OCI-LY1 (cell line): Measurements from ENCODE around the gene FTSJ1.

Experiments used
- H2AFZ ChIP-seq: fragments of 200-600 bp; sonication (generic), shearing (Covaris generic); 2 replicates; pipeline ENCODE4 v1.6.0; 2014; ENCODE audit warnings: antibody characterized with exemption, mild to moderate bottlenecking, low read length
- H3F3A ChIP-seq: fragments of 200-600 bp; sonication (generic), shearing (Covaris generic); 2 replicates; pipeline ENCODE4 v1.6.0; 2014; ENCODE audit warnings: mild to moderate bottlenecking, antibody characterized with exemption, low read length, moderate library complexity; ENCODE audit not compliant: insufficient read depth
- H3K27ac ChIP-seq: fragments of 200-600 bp; sonication (generic); 2 replicates; pipeline ENCODE4 v1.5.1; 2014; ENCODE audit warnings: low read length, mixed run types, mild to moderate bottlenecking, low read depth; ENCODE audit not compliant: poor library complexity, severe bottlenecking
- H3K27me3 ChIP-seq: fragments of 200-600 bp; sonication (generic); 2 replicates; pipeline ENCODE4 v1.6.0; 2014; ENCODE audit warnings: antibody characterized with exemption, mild to moderate bottlenecking, low read length, moderate library complexity; ENCODE audit not compliant: insufficient read depth
- H3K36me3 ChIP-seq: fragments of 200-600 bp; sonication (generic); 2 replicates; pipeline ENCODE4 v1.6.1; 2014; ENCODE audit warnings: mild to moderate bottlenecking, antibody characterized with exemption, low read length, moderate library complexity, mixed read lengths; ENCODE audit not compliant: insufficient read depth
- H3K4me1 ChIP-seq: fragments of 200-600 bp; sonication (generic); 2 replicates; pipeline ENCODE4 v1.5.1; 2014; ENCODE audit warnings: mild to moderate bottlenecking, low read length, moderate library complexity; ENCODE audit not compliant: insufficient read depth, severe bottlenecking
- H3K4me2 ChIP-seq: fragments of 200-600 bp; sonication (generic), shearing (Covaris generic); 2 replicates; pipeline ENCODE4 v1.6.1; 2014; ENCODE audit warnings: low read length
- H3K4me3 ChIP-seq: fragments of 200-600 bp; sonication (generic); 2 replicates; pipeline ENCODE4 v1.5.1; 2014; ENCODE audit warnings: low read length, low read depth, mild to moderate bottlenecking, mixed read lengths; ENCODE audit not compliant: poor library complexity, severe bottlenecking
- H3K79me2 ChIP-seq: fragments of 200-600 bp; shearing (Covaris generic); 2 replicates; pipeline ENCODE4 v1.6.1; 2016; ENCODE audit warnings: mixed run types, low read length, mixed read lengths; ENCODE audit not compliant: insufficient read depth
- H3K9ac ChIP-seq: fragments of 200-600 bp; sonication (generic), shearing (Covaris generic); 2 replicates; pipeline ENCODE4 v1.6.1; 2014; ENCODE audit warnings: mild to moderate bottlenecking, low read length, mixed read lengths
- H3K9me2 ChIP-seq: fragments of 200-600 bp; sonication (generic), shearing (Covaris generic); 2 replicates; pipeline ENCODE4 v1.6.1; 2014; ENCODE audit warnings: low read depth, mild to moderate bottlenecking, low read length, mixed read lengths
- H3K9me3 ChIP-seq: fragments of 200-600 bp; shearing (Covaris generic); 2 replicates; pipeline ENCODE4 v1.6.1; 2014; ENCODE audit warnings: low read length, mixed read lengths
- H4K20me1 ChIP-seq: fragments of 200-600 bp; sonication (generic), shearing (Covaris generic); 2 replicates; pipeline ENCODE4 v1.6.0; 2016; ENCODE audit warnings: mild to moderate bottlenecking, low read length; ENCODE audit not compliant: insufficient read depth
- CTCF ChIP-seq: fragments of 200-600 bp; sonication (generic), shearing (Covaris generic); IDR thresholded peaks from 2 replicates; pipeline ENCODE4 v1.5.1; 2017; ENCODE audit warnings: mild to moderate bottlenecking, antibody characterized with exemption, low read length, moderate library complexity, mixed read lengths
- EZH2 ChIP-seq: fragments of 200-600 bp; sonication (generic), shearing (Covaris generic); IDR thresholded peaks from 2 replicates; pipeline ENCODE4 v1.8.0; 2017; ENCODE audit warnings: borderline replicate concordance, mixed run types, mild to moderate bottlenecking, antibody characterized with exemption, low read length, moderate library complexity, mixed read lengths

FTSJ1 gene

GRCh38 chrX:48460606-48461005 lies 15.4 kb upstream of the FTSJ1 start:
- Histone ChIP-seq H3K4me3 (no peak overlapping the region), H3K9me2 (no peaks in the 10 kb centered on the region), H3K27me3 (no peaks in the 10 kb centered on the region), H4K20me1 (no peaks in the 10 kb centered on the region), H3K9ac (no peak overlapping the region), H3K36me3 (peaks cover 6% of the 10 kb centered on the region; the same call in 1 of the 2 replicates), H3K79me2 (no peaks in the 10 kb centered on the region), H3K4me1 (no peaks in the 10 kb centered on the region), H3K9me3 (no peaks in the 10 kb centered on the region), H3K4me2 (no peak overlapping the region), H3F3A (no peaks in the 10 kb centered on the region), H3K27ac (no peak overlapping the region), H2AFZ (no peak overlapping the region)
- no peak for TF ChIP-seq CTCF
- TF ChIP-seq EZH2, result no peak

GRCh38 chrX:48461830-48462229 lies 14.2 kb upstream of the FTSJ1 start:
- TF ChIP-seq EZH2 (no peak), CTCF (no peak)
- Histone ChIP-seq H3K79me2 (no peaks in the 10 kb centered on the region), H3K27me3 (no peaks in the 10 kb centered on the region), H2AFZ (no peak overlapping the region), H3K9me3 (no peaks in the 10 kb centered on the region), H3K4me1 (peaks cover 1% of the 10 kb centered on the region), H3K4me3 (no peak overlapping the region), H3K9ac (no peak overlapping the region), H3K27ac (no peak overlapping the region), H3K9me2 (no peaks in the 10 kb centered on the region), H3K4me2 (no peak overlapping the region), H3K36me3 (peaks cover 6% of the 10 kb centered on the region; the same call in 1 of the 2 replicates), H4K20me1 (no peaks in the 10 kb centered on the region), H3F3A (no peaks in the 10 kb centered on the region)

GRCh38 chrX:48465336-48465933 lies 10.6 kb upstream of the FTSJ1 start:
- Histone ChIP-seq H2AFZ (no peak overlapping the region), H3K9me2 (no peaks in the 10 kb centered on the region), H3K4me3 (no peak overlapping the region), H3K4me2 (no peak overlapping the region), H3K9me3 (no peaks in the 10 kb centered on the region), H3K79me2 (no peaks in the 10 kb centered on the region), H3K4me1 (peaks cover 22% of the 10 kb centered on the region), H3K9ac (no peak overlapping the region), H3K36me3 (no peaks in the 10 kb centered on the region; the same call in 1 of the 2 replicates), H3K27ac (no peak overlapping the region), H3F3A (no peaks in the 10 kb centered on the region), H4K20me1 (no peaks in the 10 kb centered on the region), H3K27me3 (no peaks in the 10 kb centered on the region)
- TF ChIP-seq EZH2, result no peak
- no peak for TF ChIP-seq CTCF
